GM15510 (cell line): ENCODE results near the gene ATP6V0E1.

Experiments used
- POLR2A ChIP-seq: IDR thresholded peaks from 3 replicates; pipeline ENCODE4 v1.6.1; 2011; ENCODE audit warnings: borderline replicate concordance; ENCODE audit not compliant: insufficient read length; ENCODE audit errors: extremely low read depth

ATP6V0E1 gene

DNA sequence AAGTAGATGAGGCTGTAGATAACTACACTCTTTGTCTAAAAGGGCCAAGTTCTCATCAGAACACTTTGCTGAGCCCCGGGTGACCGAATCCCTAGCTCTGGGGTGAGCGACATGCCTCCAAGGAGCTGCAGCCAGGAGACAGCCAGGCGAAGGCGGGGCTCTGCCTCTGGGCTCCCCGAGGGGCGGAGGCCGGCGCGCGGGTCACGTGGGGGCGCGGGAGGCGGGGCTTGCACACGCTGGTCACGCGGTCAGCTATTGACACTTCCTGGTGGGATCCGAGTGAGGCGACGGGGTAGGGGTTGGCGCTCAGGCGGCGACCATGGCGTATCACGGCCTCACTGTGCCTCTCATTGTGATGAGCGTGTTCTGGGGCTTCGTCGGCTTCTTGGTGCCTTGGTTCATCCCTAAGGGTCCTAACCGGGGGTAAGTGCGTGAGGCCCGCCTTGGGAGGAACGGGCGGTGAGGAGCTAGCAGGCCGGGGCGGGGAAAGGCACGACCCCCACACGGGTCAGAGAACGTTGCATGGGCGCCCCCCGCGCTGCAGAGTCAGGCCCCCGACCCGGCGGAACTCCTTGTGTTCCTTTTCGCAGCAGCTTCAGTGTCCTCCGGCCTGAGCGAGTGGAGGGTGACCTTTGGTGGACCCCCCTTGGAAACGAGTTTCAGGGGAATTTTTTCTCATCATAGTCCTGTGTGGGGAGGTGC is at the start of gene ATP6V0E1:
ATP6V0E1 (plus strand) TSS at position 230 of the 702 bp plus-strand sequence; CDS start at position 320, 90 bp downstream.
- peak; percentile 93 for TF ChIP-seq POLR2A

- TF ChIP-seq POLR2A = no peak
Measured at GRCh38 chr5:172935096-172935495, 48.5 kb upstream of the ATP6V0E1 start.

- TF ChIP-seq POLR2A = no peak
Measured at GRCh38 chr5:172936401-172936800, 47.2 kb upstream of the ATP6V0E1 start.

GRCh38 chr5:172939071-172939470 is 44.5 kb upstream of the ATP6V0E1 start:
- no peak for TF ChIP-seq POLR2A

DNA sequence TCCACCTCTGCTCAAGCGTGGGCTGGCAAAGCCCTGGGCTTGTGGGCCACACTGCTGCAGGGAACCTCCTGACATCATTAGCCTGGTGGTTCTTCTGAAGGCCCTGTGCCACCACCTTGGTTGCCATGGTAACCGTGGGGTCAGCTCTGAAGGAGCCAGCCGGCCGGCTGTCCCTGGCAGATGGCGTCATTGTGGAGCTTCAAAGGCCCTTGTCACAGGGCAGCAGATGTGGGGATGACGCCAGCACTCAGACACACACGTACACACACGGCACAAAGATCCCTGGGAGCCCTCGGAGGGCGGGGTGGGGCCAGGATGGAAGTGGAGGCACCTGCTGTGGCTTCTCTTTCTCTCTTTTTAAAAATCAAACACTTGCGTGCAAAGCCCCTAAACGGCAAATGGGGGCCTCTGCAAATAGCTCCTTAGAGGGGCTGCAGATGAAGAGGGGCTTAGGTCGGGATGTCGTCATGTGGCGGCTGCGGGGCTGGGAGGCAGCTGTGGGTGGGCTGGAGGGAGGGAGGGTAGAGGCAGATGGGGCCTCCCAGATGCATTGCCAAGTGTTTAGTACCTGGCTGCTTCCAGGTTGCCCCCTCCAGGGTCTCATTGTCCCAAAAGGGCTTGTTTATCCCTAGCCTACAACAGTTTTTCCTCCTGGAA is 43.8 kb upstream of the ATP6V0E1 start:
- TF ChIP-seq POLR2A = no peak

DNA sequence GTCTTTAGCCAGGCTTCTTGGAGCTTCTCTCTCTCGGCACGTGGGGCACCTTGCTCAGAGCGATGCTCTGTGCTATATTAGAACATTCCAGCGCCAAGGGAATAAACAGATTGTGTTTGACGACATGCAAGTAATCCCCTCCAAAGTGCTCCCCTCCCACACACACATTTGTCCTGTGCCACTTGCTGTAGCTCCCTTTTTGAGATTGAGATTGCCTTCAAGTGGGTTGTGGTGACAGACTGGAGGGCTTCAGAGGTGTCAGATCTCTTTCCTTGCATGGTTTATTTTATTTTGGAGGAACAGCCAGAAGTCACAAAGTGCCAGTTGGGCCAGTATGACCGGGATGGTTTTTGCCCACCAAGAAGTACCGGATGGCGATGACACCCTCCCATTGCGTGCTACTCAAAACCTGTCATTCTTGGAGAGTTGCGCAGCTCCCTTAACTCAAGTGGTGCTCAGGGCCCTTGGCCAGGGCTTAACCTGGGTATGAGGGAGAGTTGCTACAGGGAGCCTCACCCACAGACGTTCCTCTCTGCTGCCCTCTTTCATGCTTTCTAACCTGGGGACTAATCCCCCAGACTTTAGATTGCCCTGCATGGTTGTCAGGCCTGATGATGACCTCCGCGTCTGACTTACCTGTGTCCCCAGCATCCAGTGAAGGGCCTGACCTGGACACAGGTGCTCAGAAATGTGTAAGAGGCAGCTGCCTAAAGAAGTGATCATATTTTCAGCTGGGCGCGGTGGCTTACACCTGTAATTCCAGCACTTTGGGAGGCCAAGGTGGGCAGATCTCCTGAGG is 43.1 kb upstream of the ATP6V0E1 start:
- no peak for TF ChIP-seq POLR2A

DNA sequence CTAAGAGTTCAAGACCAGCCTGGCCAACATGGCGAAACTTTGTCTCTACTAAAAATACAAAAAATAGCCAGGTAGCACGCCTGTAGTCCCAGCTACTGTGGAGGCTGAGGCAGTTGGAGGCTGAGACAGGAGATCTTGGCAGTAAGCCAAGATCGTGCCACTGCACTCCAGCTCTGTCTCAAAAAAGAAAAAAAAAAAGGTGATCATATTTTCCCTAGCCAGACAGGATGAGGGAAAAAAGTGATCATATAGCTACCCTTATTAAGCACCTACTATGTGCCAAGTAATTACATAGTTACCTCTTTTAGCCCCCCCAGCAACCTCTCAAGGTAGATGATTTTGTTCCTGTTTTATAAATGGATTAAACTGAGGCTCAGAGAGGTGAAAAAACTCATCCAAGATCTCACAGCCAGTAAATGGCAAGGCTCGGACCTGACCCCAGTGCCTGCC is 42.5 kb upstream of the ATP6V0E1 start:
- TF ChIP-seq POLR2A = no peak

GRCh38 chr5:172942556-172942955 is 41.0 kb upstream of the ATP6V0E1 start:
- TF ChIP-seq POLR2A = no peak

DNA sequence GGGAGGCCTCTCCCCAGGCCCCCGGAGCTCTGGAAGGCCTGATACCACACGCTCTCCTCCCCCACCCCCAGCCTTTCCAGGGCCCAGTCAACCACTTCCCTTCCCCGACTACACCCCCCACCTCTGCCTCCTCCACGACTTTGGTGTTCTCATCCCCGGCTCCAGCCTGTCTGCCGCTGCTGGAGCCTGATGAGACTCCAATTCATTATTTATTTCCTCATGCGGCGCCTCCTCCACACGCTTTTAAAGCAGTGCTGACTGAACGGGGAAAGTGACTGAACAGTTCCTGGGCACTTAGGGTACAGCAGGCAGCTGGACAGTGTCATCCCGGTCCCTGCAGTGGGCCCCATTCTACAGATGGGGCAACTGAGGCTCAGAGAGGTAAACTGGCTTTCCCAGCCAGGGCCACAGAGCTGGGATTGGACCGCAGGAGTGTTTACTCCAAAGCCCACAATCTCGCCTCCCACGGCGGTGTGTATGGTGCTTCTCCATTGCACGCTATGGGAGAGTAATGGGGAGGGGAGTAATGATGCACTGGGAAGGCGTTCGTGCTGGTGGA is 40.2 kb upstream of the ATP6V0E1 start:
- no peak for TF ChIP-seq POLR2A

- TF ChIP-seq POLR2A = no peak
Measured at GRCh38 chr5:172943906-172944305, 39.7 kb upstream of the ATP6V0E1 start.

DNA sequence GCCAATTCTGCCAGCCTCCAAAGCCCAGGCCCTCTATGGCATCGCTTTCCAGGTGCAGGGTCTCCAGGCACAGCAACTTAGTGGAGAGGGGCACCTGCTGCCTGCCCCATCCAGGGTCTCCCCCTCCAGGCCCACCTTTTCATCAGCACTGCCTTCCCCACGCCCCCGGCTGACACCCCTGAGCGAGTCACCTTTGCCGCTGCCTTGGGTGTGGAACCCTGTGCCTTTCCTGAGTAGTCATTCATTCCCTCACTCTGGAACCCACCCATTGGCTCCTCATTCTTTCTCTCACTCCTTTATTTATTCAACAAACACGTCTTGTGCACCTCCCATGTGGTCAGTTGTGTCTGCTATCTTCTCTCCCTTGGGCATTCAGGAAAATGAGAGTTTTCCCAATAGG is 38.8 kb upstream of the ATP6V0E1 start:
- no peak for TF ChIP-seq POLR2A

DNA sequence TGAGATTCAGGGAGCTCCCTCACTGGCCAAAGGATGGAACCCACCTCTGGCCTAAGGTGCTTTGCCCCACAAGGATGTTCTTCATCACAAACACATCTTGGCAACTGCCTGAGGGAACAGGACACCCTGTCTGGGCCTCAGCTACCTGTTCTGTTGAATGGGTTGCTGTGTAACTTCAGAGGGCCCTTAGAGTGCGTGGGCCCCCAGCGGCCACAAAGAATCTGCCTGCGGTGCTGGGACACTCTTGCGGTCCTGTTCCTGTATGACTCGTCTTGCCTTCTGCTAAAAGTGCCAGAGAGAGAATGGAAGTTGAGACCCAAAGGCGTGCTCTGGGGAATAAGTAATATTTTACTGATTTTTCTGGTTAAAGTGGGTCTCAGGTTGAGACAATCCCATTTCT is 38.4 kb upstream of the ATP6V0E1 start:
- no peak for TF ChIP-seq POLR2A

DNA sequence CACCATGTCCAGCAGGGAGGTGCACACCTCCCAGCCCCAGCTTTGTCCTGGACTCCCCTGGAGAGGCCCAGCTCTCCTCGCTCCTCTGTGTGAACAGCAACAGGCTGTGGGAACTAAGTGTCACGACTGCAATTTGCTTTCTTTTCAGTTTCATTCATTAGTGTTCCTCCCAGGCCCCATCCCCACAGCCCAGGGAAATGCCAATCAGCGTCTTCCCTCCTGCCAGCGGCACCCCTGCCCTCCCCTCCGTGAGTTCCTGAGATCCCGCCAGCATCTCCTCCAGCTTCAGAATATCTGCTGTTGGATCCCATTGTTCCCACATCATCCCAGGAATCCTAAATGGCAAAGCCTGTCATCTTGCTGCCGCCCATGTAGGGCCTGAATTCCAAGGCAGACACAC is 37.4 kb upstream of the ATP6V0E1 start:
- no peak for TF ChIP-seq POLR2A

DNA sequence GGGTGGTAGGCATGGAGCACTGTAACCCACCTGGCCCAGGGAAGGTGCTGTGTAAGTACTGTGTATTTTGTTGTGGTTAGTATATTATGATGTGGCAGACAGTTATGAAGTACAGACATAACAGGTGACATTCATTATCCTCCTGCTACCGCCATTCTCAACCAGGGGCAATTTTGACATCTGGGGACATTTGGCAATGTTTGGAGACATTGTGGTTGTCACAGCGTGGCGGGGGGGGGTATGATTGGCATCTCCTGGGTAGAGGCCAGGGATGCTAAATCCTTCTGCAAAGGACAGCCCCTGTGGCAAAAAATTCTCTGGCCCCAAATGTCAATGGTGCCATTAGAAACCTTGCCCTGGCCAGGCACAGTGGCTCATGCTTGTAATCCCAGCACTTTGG is 34.1 kb upstream of the ATP6V0E1 start:
- no peak for TF ChIP-seq POLR2A
